Common myeloid progenitor, CD34-positive (primary cell): Measurements from ENCODE around the gene PTPRA.

ENCODE experiments used
- CTCF ChIA-PET: fragments of 350-600 bp; sonication (Branson Sonifier 250); formaldehyde crosslinking; loops from one replicate; lab custom pipeline; 2021; ENCODE audit warnings: antibody characterized with exemption; lab: Charles Lee
- POLR2A ChIA-PET: fragments of 350-600 bp; sonication (Branson Sonifier 250); formaldehyde crosslinking; loops from one replicate; lab custom pipeline; 2021; ENCODE audit warnings: antibody characterized with exemption; lab: Charles Lee
- DNase-seq, 3 donors: peaks; one replicate each; pipeline versions ENCODE4 v3.0.0 to v3.0.0-alpha.2; 2013
- H3K27ac ChIP-seq, 2 experiments: 1 replicate in 1 of 2; 2 replicates in 1 of 2; pipeline ENCODE4 v1.7.0; 2013; ENCODE audit warnings: inconsistent platforms in 2 of 2, low read length in 2 of 2, mild to moderate bottlenecking in 2 of 2, low read depth in 1 of 2, moderate library complexity in 1 of 2; ENCODE audit not compliant: severe bottlenecking in 2 of 2, insufficient read depth in 1 of 2, poor library complexity in 1 of 2
- H3K27me3 ChIP-seq, 5 experiments: replicated peaks in 2 of 5; 1 replicate in 3 of 5; 2 replicates in 2 of 5; pipeline versions ENCODE4 v1.6.1 to v1.7.0; 2013; ENCODE audit warnings: low read length in 4 of 5, mild to moderate bottlenecking in 2 of 5, moderate library complexity in 2 of 5, inconsistent platforms in 1 of 5; ENCODE audit not compliant: insufficient read depth in 5 of 5, control insufficient read depth in 4 of 5
- H3K36me3 ChIP-seq, 4 experiments: 1 replicate in 2 of 4; 2 replicates in 2 of 4; pipeline versions ENCODE4 v1.6.1 to v1.7.0; 2013; ENCODE audit warnings: low read length in 3 of 4, control low read depth in 1 of 4, mild to moderate bottlenecking in 1 of 4; ENCODE audit not compliant: control insufficient read depth in 4 of 4, insufficient read depth in 4 of 4
- H3K4me1 ChIP-seq, 4 experiments: 1 replicate in 3 of 4; 2 replicates in 1 of 4; pipeline versions ENCODE4 v1.6.1 to v1.7.1; 2013; ENCODE audit warnings: low read length in 3 of 4, mild to moderate bottlenecking in 3 of 4, control low read depth in 1 of 4, inconsistent platforms in 1 of 4, moderate library complexity in 1 of 4; ENCODE audit not compliant: control insufficient read depth in 4 of 4, insufficient read depth in 4 of 4; ENCODE audit errors: control extremely low read depth in 1 of 4
- H3K4me3 ChIP-seq, 7 experiments: 1 replicate in 4 of 7; 2 replicates in 3 of 7; pipeline versions ENCODE4 v1.5.1 to v1.7.0; 2013; ENCODE audit warnings: mild to moderate bottlenecking in 7 of 7, low read length in 6 of 7, moderate library complexity in 6 of 7, inconsistent platforms in 2 of 7, low read depth in 2 of 7, control low read depth in 1 of 7; ENCODE audit not compliant: insufficient read depth in 4 of 7, control insufficient read depth in 1 of 7; ENCODE audit errors: extremely low read depth in 1 of 7
- H3K9me3 ChIP-seq, 5 experiments: 1 replicate in 4 of 5; 2 replicates in 1 of 5; pipeline versions ENCODE4 v1.6.1 to v1.7.1; 2013; ENCODE audit warnings: low read length in 4 of 5, mild to moderate bottlenecking in 2 of 5, inconsistent platforms in 1 of 5, low read depth in 1 of 5, moderate library complexity in 1 of 5; ENCODE audit not compliant: control insufficient read depth in 4 of 5, insufficient read depth in 2 of 5; ENCODE audit errors: control extremely low read depth in 1 of 5
- WGBS: methylation state at CpG from one replicate; pipeline ENCODE4 v1.1.5; 2013; ENCODE audit not compliant: insufficient coverage; 5-methylcytosine and 5-hydroxymethylcytosine counted together

PTPRA gene

DNA sequence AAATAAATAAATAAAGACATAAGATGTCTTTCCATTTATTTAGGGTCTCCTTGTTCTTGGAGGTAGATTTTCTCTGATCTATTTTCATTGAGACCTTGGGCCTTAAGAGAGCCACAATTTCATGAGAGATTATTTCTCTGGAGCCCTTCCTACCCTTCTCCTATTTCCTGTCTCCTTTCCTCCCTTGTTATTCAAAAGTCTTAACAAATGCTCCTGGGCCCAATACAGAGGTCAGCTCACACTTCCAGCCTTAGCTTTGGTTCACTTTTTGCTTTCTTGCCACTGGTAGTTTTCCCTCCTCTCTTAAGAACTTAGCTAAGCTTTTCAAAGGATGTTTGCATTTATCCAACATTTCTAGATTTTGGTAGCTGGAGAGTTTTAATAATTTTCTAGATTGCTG is 44.0 kb downstream of the PTPRA start:
- Histone ChIP-seq H3K4me3 (no peak overlapping the region), H3K9me3 (peaks cover 0 to 4% (median 0%) of the 10 kb centered on the region in 5 experiments), H3K4me1 (peaks cover 3 to 21% (median 12%) of the 10 kb centered on the region in 4 experiments), H3K27ac (no peak overlapping the region), H3K27me3 (no peaks in the 10 kb centered on the region), H3K36me3 (no peaks in the 10 kb centered on the region)
- ChIA-PET POLR2A (interaction anchor here (1.1 kb wide), 1 partner anchor 10 kb away, joined by 3 read pairs; no protein-coding TSS in a partner anchor), CTCF (interaction anchor here (0.6 to 2.3 kb wide), 5 partner anchors 16 to 113 kb away, joined by 3 to 8 read pairs (median 5); no protein-coding TSS in a partner anchor)
- DNase-seq: no peak

DNA sequence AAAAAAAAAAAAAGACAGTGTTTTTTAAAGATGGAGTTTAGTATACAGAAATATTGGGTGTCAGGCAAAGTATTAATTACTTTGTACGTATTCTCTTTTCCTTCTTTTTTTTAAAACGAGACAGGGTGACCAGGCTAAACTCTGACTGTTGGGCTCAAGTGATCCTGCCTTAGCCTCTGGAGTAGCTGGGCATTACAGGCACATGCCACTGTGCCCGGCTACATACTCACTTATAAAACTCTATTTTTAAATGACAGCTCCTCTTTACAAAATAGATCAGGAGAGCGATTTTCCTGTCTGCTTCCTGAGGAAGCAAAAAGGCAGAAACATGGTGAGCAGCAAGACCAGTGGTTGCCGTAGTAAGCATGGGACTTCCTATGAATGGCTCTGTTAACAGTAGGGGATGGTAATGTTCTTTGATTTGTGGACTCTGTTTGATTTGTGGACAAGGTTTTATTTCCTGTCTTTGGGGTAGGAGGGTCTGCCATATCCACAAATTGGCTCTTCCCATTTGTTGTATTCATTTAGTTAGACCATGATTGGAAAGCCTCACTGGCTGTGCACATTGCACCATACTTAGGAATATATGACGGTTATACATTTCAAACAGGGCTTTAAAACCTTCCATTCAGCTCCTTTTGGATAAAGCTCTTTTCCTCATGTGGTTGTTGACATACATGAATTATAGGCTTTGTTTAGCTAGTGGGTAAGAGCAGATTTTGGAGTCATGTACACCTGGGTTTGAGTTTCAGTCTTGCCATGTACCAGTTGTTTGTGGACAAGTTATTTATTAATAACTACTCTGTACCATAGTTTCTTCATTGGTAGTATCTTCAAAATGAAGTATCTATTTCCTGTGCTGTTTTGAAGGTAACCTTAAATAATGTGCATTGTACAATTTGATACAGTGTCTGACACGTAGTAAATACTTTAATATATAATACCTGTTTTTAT is 45.1 kb downstream of the PTPRA start:
- WGBS: 23% methylated on average over 4 of the region's 7 CpGs

GRCh38 chr20:2919518-2920245 is 46.4 kb downstream of the PTPRA start:
- ChIA-PET POLR2A (interaction anchor here (0.5 kb wide), 1 partner anchor 50 kb away, joined by 3 read pairs; no protein-coding TSS in a partner anchor), CTCF (interaction anchor here (0.6 to 2.3 kb wide), 5 partner anchors 12 to 106 kb away, joined by 3 to 8 read pairs (median 3); no protein-coding TSS in a partner anchor)
- Histone ChIP-seq H3K4me1 (peaks cover 3 to 21% (median 12%) of the 10 kb centered on the region in 4 experiments), H3K36me3 (peaks cover 0 to 7% (median 2%) of the 10 kb centered on the region in 4 experiments), H3K27ac (no peak overlapping the region), H3K4me3 (no peak overlapping the region), H3K27me3 (no peaks in the 10 kb centered on the region), H3K9me3 (peaks cover 0 to 4% (median 0%) of the 10 kb centered on the region in 5 experiments)
- no peak for DNase-seq
- 100% methylated on average over 1 of the region's 2 CpGs for WGBS

More for the DNA sequence above, 45.1 kb downstream of the PTPRA start:
- no peaks in the 10 kb centered on the region for H3K27me3 ChIP-seq
- no peak for DNase-seq
- H3K4me1 ChIP-seq: peaks cover 3 to 21% (median 12%) of the 10 kb centered on the region in 4 experiments
- H3K9me3 ChIP-seq: peaks cover 0 to 4% (median 0%) of the 10 kb centered on the region in 5 experiments
- ChIA-PET CTCF (interaction anchor here (0.7 to 2.3 kb wide), 5 partner anchors 14 to 68 kb away, joined by 3 to 8 read pairs (median 3); no protein-coding TSS in a partner anchor), POLR2A (interaction anchor here (0.6 to 1.1 kb wide), 2 partner anchors 11 to 62 kb away, joined by 3 read pairs; no protein-coding TSS in a partner anchor)
- no peaks in the 10 kb centered on the region for H3K36me3 ChIP-seq
- peak overlapping the region in 1 of 7 experiments; percentile 6 for H3K4me3 ChIP-seq
- no peak overlapping the region for H3K27ac ChIP-seq

DNA sequence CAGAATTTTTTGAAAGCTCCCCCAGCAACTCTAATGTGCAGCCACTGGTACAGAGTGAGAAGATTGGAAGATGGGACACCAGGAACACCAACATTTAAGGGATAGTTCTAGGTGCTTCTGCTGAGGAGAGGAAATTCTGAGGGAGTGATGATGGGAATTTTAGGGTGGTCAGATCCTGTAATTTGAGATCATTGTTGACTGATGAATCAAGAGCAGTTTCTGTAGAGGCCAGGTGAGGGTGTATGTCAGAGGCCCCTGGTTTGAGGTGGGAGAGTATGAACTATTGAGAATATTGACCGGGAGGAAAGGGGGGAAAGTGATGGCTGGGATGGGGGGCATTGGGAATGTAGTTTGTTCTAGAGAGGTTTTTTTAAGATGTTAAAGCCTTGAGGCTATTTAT is 47.2 kb downstream of the PTPRA start:
- no CpG with 5 or more reads among the region's 1 CpG for WGBS
- H3K36me3 ChIP-seq: peaks cover 0 to 13% (median 3%) of the 10 kb centered on the region in 4 experiments
- ChIA-PET POLR2A (no interaction called here), CTCF (interaction anchor here (0.6 kb wide), 1 partner anchor 105 kb away, joined by 3 read pairs; no protein-coding TSS in a partner anchor)
- H3K27ac ChIP-seq: no peak overlapping the region
- no peak overlapping the region for H3K4me3 ChIP-seq
- H3K27me3 ChIP-seq: no peaks in the 10 kb centered on the region
- peaks cover 0 to 4% (median 0%) of the 10 kb centered on the region in 5 experiments for H3K9me3 ChIP-seq
- no peak for DNase-seq
- peaks cover 3 to 21% (median 12%) of the 10 kb centered on the region in 4 experiments for H3K4me1 ChIP-seq

DNA sequence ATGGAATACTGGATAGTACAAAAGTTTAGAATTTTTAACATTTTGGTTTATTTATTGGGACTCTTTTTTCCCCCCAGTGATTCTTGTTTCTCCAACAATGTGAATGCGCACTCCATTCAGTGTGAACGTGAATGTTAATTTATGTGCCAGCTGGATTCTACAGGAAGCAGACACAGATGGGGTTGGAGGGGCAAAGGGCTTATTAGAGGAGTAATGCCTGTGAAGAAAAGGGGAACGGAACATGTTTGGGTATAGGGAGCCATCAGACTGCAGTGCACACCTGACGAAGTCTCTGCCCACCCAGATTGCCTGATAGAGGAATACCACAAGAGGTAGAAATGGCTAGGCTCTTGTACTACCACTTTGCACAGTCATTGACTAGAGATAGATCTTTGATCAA is 48.2 kb downstream of the PTPRA start:
- DNase-seq: peak; percentile 19 to 86 (median 81)
- Histone ChIP-seq H3K27ac (no peak overlapping the region), H3K27me3 (no peaks in the 10 kb centered on the region), H3K36me3 (peaks cover 2 to 13% (median 5%) of the 10 kb centered on the region in 4 experiments), H3K4me1 (peaks cover 3 to 21% (median 12%) of the 10 kb centered on the region in 4 experiments), H3K4me3 (no peak overlapping the region), H3K9me3 (no peaks in the 10 kb centered on the region)
- WGBS: 42% methylated on average over 2 of the region's 4 CpGs
- POLR2A ChIA-PET: interaction anchor here (0.6 kb wide), 1 partner anchor 33 kb away, joined by 3 read pairs; no protein-coding TSS in a partner anchor
- CTCF ChIA-PET: no interaction called here

- H3K27ac ChIP-seq: no peak overlapping the region
- no peaks in the 10 kb centered on the region for H3K27me3 ChIP-seq
- POLR2A ChIA-PET: no interaction called here
- H3K4me3 ChIP-seq: no peak overlapping the region
- H3K4me1 ChIP-seq: peaks cover 3 to 16% (median 7%) of the 10 kb centered on the region in 4 experiments
- peaks cover 2 to 15% (median 8%) of the 10 kb centered on the region in 4 experiments for H3K36me3 ChIP-seq
- H3K9me3 ChIP-seq: no peaks in the 10 kb centered on the region
- no peak for DNase-seq
- CTCF ChIA-PET: no interaction called here
Observed at GRCh38 chr20:2922957-2923356, 49.7 kb downstream of the PTPRA start.
